ENCODE results near the gene ACTL6A. TPM values are rescaled to one million over a fixed set of nuclear protein-coding genes. Genes with fewer than 3 reads are reported as not detected.

Gene ACTL6A
- total and polyA plus RNA-seq, 2 of the 4 experiments (the other 2 are of a cell fraction): 48.3 to 70.1 TPM

Small RNA genes within 50 kb of the gene (microRNA-seq; reads per million reads assigned to microRNA genes)
- gene AC090425.1 (ENCODE audit: insufficient read depth, insufficient read length) (not detected), gene RF01210 (ENCODE audit: insufficient read depth, insufficient read length) (not detected)

Small RNA genes within 50 kb of the gene (small RNA-seq; reads per million reads assigned to genes)
- gene AC090425.1 (0 reads per million in 5 experiments), gene RF01210 (0 reads per million in 5 experiments)

Other genes starting within 250 kb of the ACTL6A start
- gene ZNF639, start 239.9 kb upstream of the ACTL6A start, total RNA-seq (2012; rRNA removed): 50.5 and 57.8 TPM in 2 replicates
- gene ZNF639, start 239.9 kb upstream of the ACTL6A start, polyA plus RNA-seq (2012; rRNA removed): 12.9 and 15.9 TPM in 2 replicates
- 40.3 and 75.0 TPM in 2 replicates for gene MFN1, start 215.2 kb upstream of the ACTL6A start, total RNA-seq (2012; rRNA removed)
- gene MFN1, start 215.2 kb upstream of the ACTL6A start, polyA plus RNA-seq (2012; rRNA removed): 17.3 and 23.6 TPM in 2 replicates
- 112 and 131 TPM in 2 replicates for gene GNB4, start 111.5 kb upstream of the ACTL6A start, total RNA-seq (2012; rRNA removed)
- gene GNB4, start 111.5 kb upstream of the ACTL6A start, polyA plus RNA-seq (2012; rRNA removed): 20.1 and 22.1 TPM in 2 replicates
- 41.4 and 47.2 TPM in 2 replicates for gene MRPL47, start 41.7 kb downstream of the ACTL6A start, total RNA-seq (2012; rRNA removed)
- gene MRPL47, start 41.7 kb downstream of the ACTL6A start, polyA plus RNA-seq (2012; rRNA removed): 43.3 and 43.7 TPM in 2 replicates
- 17.2 and 40.0 TPM in 2 replicates for gene NDUFB5, start 41.9 kb downstream of the ACTL6A start, total RNA-seq (2012; rRNA removed)
- gene NDUFB5, start 41.9 kb downstream of the ACTL6A start, polyA plus RNA-seq (2012; rRNA removed): 22.6 and 29.3 TPM in 2 replicates
- gene USP13, start 90.1 kb downstream of the ACTL6A start, total RNA-seq (2012; rRNA removed): 16.1 and 18.1 TPM in 2 replicates
- 8.4 and 9.2 TPM in 2 replicates for gene USP13, start 90.1 kb downstream of the ACTL6A start, polyA plus RNA-seq (2012; rRNA removed)

Measured in IMR-90 (cell line).